Liver (tissue), 3 donors: ENCODE measurements around the gene SH3BGRL3.

Experiments used
- CTCF ChIP-seq: fragments of 150-350 bp; IDR thresholded peaks from 2 replicates; pipeline ENCODE4 v1.5.1; 2017; ENCODE audit warnings: improper control_type of control experiment, low read depth, low read length; ENCODE audit not compliant: missing input control
- FOXA1 ChIP-seq: IDR thresholded peaks from 2 replicates; pipeline ENCODE4 v1.6.1; 2016; ENCODE audit warnings: antibody characterized with exemption
- GABPA ChIP-seq, 2 donors: IDR thresholded peaks in 1 of 2; conservative IDR thresholded peaks in 1 of 2; 2 replicates each; pipeline ENCODE4 v1.6.1; 2016; ENCODE audit warnings: antibody characterized with exemption in 2 of 2, mild to moderate bottlenecking in 1 of 2, moderate library complexity in 1 of 2
- HNF4G ChIP-seq: IDR thresholded peaks from 2 replicates; pipeline ENCODE4 v1.6.1; 2016; ENCODE audit warnings: antibody characterized with exemption
- MAX ChIP-seq: IDR thresholded peaks from 2 replicates; pipeline ENCODE4 v1.6.1; 2016; ENCODE audit warnings: antibody characterized with exemption
- REST ChIP-seq: IDR thresholded peaks from 2 replicates; pipeline ENCODE4 v1.6.1; 2016; ENCODE audit warnings: antibody characterized with exemption, mild to moderate bottlenecking
- YY1 ChIP-seq: IDR thresholded peaks from 2 replicates; pipeline ENCODE4 v1.6.1; 2016; ENCODE audit warnings: antibody characterized with exemption, mild to moderate bottlenecking
- donor health status: healthy.
- donor health status: healthy.

GRCh38 chr1:26287811-26288210 lies 7.9 kb downstream of the SH3BGRL3 start:
- TF ChIP-seq CTCF (no peak), REST (no peak), GABPA (IDR thresholded peaks at IDR 0.05 in 1 of 2, conservative IDR thresholded peaks at IDR 0.05 in 1 of 2) (no peak), FOXA1 (no peak), MAX (no peak), HNF4G (no peak), YY1 (no peak)
